HG03342 (cell line): ENCODE results near the gene RICTOR.

Experiments used
- ATAC-seq: cut with Tn5 transposase; IDR thresholded peaks from one replicate; pipeline ENCODE4 v1.9.1; 2021; ENCODE audit warnings: mild to moderate bottlenecking, moderate library complexity; ENCODE audit not compliant: unreplicated experiment

The RICTOR gene

GRCh38 chr5:39093352-39093751, 19.2 kb upstream of the RICTOR start:
- no peak for ATAC-seq

DNA sequence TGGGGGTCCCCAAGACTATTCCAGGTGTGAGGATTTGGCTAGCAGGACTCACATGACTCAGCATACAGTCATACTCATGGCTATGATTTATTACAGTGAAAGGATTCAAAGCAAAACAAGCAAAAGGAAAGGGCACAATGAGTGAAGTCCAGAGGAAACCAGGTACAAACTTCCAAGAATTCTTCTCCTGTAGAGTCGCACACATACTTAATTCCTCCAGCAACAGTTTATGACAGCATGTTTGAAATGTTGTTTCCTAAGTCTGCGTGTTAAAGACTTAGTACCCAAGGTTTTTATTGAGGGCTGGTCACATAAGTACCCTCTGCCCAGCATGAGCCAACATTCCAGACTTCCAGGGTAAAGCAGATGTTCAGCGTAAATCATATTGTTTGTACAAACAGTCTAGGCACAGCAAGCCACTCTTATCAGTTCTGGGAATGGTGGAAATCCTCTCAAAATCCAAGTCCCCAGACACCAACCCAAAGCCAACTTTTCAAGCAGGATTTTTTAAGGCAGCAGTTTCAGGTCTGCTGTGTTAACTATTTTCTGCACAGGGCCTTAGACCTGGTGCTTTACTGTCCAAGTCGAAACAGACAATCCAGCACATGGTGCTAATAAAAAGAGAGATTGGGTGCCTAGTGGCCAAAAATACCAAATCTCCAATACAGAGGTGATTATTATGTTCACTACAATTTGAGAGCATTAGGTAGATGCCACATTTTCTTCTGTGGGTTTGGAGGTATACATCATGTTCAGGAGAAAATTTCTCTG, 18.6 kb upstream of the RICTOR start:
- ATAC-seq, result no peak

DNA sequence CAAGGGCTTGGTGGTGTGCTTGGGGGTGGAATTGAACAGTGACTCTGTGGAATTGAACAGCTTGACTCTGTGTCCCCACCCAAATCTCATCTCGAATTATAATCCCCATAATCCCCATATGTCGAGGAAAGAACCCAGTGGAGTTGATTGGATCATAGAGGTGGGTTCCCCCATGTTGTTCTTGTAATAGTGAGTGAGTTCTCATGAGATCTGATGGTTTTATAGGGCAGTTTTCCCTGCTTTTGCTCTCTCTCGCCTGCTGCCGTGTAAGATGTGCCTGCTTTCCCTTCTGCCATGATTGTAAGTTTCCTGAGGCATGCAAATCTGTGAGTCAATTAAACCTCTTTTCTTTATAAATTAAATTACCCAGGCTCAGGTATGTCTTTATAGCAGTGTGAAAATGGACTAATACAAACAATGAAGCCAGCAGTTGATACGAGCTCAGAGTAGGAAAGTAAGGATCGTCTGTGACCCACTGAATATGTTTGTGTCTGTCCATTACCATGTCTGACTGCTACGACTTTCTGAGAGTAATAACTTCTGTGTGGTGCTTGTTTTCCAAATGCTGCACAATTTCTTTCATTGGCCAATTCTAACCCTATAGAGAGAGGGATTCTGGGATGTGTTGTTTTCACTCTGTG, 17.9 kb upstream of the RICTOR start:
- no peak for ATAC-seq

DNA sequence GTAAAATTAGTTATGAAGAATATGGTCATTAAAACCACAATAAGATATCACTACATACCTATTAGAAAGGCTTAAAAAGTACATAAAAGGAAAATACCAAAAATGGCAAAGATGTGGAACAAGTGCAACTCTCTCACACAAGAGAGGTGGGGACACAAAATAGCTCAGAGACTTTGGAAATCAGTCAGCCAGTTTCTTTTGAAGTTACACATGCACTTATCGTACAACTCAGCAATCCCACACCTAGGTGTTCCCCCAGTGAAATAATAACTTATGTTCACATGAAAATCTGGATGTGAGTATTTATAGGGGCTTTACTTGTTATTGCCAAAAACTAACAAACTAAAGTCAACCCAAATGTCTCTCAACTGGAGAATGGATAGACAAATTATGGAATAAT, 9.8 kb upstream of the RICTOR start:
- no peak for ATAC-seq

GRCh38 chr5:39082995-39083394, 8.8 kb upstream of the RICTOR start:
- ATAC-seq, result no peak

GRCh38 chr5:39080597-39081204, 6.5 kb upstream of the RICTOR start:
- peak; percentile 32 for ATAC-seq

DNA sequence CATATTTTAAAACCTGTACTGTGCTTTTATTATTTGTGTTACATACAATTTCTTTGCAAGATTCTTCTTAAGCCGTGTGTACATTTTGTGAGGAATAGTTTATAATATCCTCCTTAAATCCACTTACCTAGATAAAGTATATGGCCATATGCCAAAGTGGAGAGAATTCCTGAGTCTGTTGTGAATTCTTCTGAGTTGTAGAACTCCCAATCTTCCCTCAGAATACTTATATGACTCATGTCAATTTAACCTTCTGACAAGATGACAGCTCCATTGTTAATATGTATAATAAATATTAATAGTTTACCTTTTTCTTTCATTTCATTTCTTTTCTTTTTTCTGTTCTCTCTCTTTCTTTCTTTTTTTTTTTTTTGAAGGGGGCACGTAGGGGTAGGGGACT, 6.0 kb upstream of the RICTOR start:
- no peak for ATAC-seq

- ATAC-seq, result no peak
These were observed 4.9 kb upstream of the RICTOR start for GRCh38 chr5:39079147-39079546.

DNA sequence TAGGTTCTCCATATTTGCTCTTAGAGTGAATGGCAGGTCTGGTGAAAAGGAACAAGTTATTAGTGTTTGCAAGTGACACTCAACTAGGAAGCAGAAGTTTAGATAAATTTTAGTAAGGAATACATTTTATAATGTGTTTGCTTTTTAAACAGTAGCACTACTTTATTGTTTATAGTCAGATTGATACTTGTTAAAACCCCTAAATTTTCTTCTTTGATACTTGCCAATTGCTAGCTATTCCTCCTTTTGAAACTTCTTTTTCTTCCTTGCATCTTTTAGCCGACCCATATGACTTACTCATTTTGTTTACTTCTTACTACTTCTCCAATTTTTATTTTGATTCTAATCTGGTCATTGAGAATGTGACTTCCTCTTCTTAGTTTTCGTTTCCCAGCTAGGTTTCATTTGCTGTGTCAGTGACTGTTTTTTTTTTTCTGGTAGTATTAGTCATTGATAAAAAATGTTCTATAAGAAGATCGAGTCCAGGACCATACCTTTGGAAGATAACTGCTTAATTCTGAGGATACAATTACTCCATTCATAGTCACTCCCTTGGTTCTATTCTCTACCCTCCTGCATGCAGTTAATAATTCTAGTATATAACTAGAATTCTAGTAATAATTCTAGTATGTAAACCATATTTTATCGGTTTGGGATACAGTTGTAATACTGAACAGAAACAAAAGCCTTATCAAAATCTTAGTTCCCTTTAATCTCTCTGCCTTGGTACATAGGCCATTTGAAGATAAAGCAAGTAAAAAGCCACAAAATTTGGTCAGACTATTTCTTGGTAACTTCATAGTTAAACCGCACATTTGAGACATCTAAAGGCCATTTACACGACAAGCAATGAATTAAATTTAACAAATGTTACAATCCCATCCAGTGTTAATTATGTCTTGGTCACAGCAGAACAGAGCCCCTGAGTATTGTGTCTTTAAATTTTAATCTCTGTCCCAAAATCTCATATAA, 2.8 kb upstream of the RICTOR start:
- ATAC-seq, result peak; percentile 24

- no peak for ATAC-seq
These were observed 2.0 kb upstream of the RICTOR start for GRCh38 chr5:39076101-39076756.

DNA sequence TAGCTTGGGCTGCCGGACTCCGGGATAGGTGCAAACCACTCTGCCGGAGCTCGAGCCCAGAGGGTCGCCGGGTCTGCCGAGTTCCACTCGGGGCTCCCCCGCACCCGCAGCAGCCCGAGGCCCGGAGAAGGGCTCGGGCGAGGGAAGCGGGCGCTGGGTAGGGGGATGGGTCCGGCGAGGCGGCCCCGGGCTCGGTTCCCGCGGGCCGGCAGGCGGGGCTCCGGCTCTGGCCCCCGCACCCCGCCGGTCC, 507 bp downstream of the RICTOR start:
- ATAC-seq, result peak; percentile 27

DNA sequence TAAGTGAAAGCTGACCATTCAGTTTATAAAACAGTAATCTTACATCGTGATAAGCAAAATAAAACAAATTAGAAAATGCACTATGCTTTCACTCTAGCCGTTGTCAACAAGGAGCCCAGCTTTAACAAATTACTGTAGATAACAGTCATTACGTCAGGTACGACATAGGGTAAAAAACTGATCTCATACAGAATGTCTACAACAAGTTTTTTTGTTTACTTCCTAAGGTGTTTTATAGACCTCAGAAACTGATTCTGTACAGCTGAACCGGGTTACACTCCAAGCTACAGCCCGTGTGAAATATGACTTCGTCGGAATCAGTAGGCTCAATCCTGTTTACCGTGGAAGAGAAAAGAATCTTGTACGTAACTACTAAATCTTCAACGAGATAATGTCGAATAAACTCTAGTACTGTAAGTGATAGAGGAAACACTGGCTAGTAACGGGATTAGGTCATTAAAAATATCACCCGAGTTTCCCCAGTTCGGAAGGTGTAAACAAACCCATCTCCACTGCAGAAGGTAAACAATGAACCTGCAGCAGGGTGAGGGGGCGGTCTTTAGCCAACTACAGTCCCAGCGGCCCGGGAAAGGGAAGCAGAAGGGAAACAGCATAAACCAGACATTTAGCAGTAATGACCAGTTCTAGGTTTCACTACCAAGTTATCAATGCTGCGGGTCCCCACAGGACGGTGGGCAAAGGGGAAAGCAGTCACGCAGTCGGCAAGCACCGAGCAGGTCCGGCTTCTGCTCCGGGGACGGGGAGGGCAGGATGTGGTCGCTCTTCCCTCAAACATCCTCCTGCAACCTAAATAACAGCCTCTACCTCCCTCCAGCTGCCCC, 1.1 kb downstream of the RICTOR start:
- peak; percentile 37 for ATAC-seq

GRCh38 chr5:39068099-39068498, 6.1 kb downstream of the RICTOR start:
- ATAC-seq, result no peak

DNA sequence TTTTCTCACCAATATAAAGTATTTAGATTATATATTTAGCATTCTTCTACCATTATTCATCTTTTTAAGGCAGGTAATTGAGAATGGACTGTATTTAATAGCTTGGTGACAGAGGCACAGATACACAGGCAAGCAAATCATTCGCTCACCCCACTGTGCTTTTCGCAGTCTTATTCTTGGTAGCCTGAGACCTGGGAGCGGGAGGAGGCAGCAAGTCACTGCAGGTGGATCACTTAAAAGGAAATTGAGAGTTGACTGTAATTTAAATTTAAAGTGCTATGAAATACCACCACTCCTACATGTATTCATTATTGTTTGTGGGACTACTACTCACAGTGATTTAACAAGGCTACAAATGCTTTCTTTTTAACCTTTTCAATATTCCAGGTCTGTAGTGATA, 9.7 kb downstream of the RICTOR start:
- no peak for ATAC-seq

DNA sequence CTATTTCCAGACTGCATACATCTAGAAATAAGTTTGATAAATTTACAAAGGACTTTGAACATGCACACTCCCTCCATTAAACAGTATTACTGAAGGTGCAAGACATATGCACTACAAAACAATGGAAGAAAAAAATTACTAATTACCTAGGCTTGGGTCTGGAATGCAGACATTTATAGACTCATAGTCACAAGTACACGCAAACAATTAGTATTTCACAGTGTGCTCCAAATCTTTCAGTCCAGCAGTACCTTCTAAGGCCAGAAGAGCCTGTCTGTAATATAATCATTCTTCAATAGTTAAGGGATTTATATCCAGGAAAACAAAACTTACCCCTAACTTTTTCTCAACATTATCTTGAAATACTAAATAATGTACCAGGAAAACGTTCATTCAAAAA, 11.2 kb downstream of the RICTOR start:
- ATAC-seq, result no peak

DNA sequence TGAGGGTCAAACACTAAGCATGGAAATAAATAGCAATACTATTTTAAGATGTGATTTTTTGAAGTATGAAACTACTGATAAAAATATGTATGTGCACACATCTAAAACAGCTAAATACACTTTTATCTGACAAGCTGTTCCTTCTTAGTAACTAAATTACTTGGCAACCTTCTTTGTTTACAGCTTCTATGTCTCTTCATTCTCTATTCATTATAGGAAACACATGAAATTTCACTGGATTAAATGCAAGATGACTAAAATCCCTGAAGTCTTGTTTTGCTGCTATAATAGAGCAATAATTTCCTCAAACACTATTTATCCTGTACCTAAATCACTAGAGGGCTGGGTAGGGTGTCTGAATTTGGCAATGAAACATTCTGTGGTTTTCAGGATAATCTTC, 11.7 kb downstream of the RICTOR start:
- no peak for ATAC-seq

GRCh38 chr5:39062104-39062503, 12.1 kb downstream of the RICTOR start:
- ATAC-seq, result no peak

GRCh38 chr5:39059064-39059463, 15.1 kb downstream of the RICTOR start:
- no peak for ATAC-seq

GRCh38 chr5:39058178-39058921, 15.8 kb downstream of the RICTOR start:
- ATAC-seq, result peak; percentile 83
